Neuron (in vitro differentiated cells): ENCODE data around the gene GCA.

Experiments used
- H2AFZ ChIP-seq: one replicate; pipeline ENCODE4 v1.6.1; 2013; ENCODE audit warnings: low read depth, mild to moderate bottlenecking, inconsistent platforms, low read length, moderate library complexity
- H3K27me3 ChIP-seq: one replicate; pipeline ENCODE4 v1.6.1; 2013; ENCODE audit warnings: low read length; ENCODE audit not compliant: insufficient read depth
- H3K36me3 ChIP-seq: one replicate; pipeline ENCODE4 v1.6.1; 2013; ENCODE audit warnings: low read length; ENCODE audit not compliant: insufficient read depth
- H3K4me1 ChIP-seq: one replicate; pipeline ENCODE4 v1.6.1; 2013; ENCODE audit warnings: low read length; ENCODE audit not compliant: insufficient read depth
- H3K4me3 ChIP-seq: 2 replicates; pipeline ENCODE4 v1.5.1; 2013; ENCODE audit warnings: mild to moderate bottlenecking, low read length, moderate library complexity
- H3K9me3 ChIP-seq: one replicate; pipeline ENCODE4 v1.6.1; 2013; ENCODE audit warnings: low read length

Gene GCA

DNA sequence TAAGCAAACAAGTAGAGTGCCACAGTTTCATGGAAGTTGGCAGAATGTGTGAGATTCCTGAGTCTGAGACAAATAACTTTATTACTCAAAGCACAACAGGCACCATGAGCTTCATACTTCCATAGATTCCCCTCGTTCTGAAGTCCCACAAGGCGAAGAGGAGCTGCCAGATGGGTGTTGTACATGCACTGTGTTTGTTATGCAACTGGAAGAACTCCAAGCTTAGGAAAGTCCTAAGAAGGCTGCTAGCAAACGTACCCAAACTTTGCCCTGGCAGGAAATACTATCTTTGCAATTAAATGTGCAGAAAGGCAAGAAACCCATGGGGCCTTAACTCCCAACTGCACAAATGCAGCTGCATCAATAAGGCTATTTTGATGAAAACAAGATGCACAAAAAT lies 1.6 kb upstream of the GCA start:
- Histone ChIP-seq H3K9me3 (no peaks in the 10 kb centered on the region), H2AFZ (no peak overlapping the region), H3K36me3 (no peaks in the 10 kb centered on the region), H3K27me3 (no peaks in the 10 kb centered on the region), H3K4me1 (peaks cover 7% of the 10 kb centered on the region), H3K4me3 (no peak overlapping the region)

DNA sequence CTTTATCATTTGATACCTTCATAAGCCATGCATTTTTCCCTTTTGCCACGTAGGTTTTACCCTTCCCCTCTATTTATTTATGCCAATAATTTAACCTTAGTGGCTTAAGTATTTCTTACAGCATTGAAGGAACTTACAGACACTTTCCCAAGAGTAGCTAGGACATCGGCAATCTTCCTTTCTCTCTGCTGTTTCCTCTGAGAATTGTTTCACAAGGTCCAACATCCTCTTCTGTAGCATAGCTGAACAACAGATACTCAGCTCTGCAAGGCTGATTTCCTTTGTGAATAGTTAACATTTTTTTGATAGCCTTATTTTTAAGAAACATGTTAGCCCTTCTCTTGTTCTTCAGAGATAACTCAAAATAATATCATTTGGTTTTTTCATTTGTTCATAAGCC lies 1.1 kb upstream of the GCA start:
- Histone ChIP-seq H3K9me3 (no peaks in the 10 kb centered on the region), H3K36me3 (no peaks in the 10 kb centered on the region), H3K4me1 (peaks cover 7% of the 10 kb centered on the region), H2AFZ (no peak overlapping the region), H3K27me3 (no peaks in the 10 kb centered on the region), H3K4me3 (no peak overlapping the region)

DNA sequence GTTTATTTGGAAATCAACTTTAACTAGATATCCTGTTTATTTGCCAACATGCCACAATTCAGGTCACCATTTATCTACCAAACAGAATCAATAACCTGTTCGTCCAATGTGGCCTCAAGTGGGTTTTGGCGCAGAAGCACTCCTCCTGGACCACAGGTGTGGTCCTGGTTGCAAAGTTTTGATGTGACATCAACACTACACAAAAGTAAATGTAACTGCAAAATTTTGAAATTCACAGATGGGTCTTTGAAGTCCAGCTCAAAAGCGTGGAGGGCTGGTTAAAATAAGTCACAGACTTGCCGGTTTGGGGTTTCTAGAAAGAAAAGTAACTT lies 474 bp upstream of the GCA start:
- no peaks in the 10 kb centered on the region for H3K27me3 ChIP-seq
- no peaks in the 10 kb centered on the region for H3K9me3 ChIP-seq
- no peaks in the 10 kb centered on the region for H3K36me3 ChIP-seq
- peak overlapping the region; percentile 71 for H3K4me3 ChIP-seq
- peak overlapping the region; percentile 47 for H2AFZ ChIP-seq
- peaks cover 7% of the 10 kb centered on the region for H3K4me1 ChIP-seq

DNA sequence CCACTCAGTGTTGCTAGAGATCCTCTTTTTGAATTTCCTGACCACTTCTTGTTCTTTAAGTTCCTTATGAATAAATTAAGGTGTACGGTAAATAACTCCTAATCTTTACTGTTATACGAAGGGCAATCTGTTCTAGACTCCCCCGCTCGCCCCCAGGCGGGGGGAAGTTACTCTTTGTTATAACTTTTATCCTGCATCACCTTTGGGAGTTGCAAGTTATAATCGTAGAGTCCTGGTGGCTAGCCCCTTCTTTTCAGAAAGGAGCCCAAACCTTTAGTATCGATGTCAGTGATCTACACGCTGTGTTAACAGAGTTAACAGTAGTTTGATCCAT lies 652 bp downstream of the GCA start:
- Histone ChIP-seq H3K27me3 (no peaks in the 10 kb centered on the region), H3K9me3 (no peaks in the 10 kb centered on the region), H2AFZ (peak overlapping the region; percentile 47), H3K4me1 (peaks cover 7% of the 10 kb centered on the region), H3K36me3 (no peaks in the 10 kb centered on the region), H3K4me3 (peak overlapping the region; percentile 71)

DNA sequence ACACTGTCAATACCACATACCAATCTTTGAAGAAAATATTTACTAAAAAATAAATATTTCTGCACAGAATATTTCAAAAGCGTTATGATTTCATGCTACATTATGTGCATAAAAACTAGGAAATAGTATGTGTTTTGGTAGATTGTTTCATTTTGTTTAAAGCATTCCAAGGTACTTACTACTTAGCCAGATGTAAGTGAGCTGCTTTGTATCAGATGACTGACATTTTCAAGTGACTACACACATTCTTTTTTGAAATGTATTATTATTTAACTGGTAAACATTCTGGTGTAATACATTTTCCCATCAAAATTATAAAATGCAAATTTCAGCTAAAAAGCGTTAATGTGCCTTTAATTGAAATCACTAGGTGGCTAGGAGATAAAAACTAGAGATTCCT lies 21.5 kb downstream of the GCA start:
- H3K27me3 ChIP-seq = no peaks in the 10 kb centered on the region
- no peak overlapping the region for H3K4me3 ChIP-seq
- no peak overlapping the region for H2AFZ ChIP-seq
- H3K4me1 ChIP-seq = no peaks in the 10 kb centered on the region
- no peaks in the 10 kb centered on the region for H3K36me3 ChIP-seq
- no peaks in the 10 kb centered on the region for H3K9me3 ChIP-seq

DNA sequence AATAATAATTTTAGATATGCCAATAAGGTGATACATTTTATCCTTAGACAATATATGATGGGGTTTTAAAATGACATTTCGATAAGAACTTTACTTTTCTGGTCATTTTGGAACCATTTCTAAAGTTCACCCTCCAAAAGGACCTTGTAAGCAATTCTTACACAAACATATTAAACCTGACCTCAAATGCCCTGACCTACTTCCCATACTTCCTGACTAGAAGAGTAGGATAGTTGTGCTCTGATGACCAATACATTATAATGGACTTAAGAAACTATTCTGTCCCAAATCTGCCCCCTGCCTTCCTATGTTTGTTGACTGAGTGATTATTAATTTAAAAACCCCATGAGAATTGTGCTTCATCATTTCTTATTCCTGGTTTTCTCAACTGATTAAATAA lies 24.6 kb downstream of the GCA start:
- Histone ChIP-seq H2AFZ (no peak overlapping the region), H3K9me3 (no peaks in the 10 kb centered on the region), H3K4me1 (no peaks in the 10 kb centered on the region), H3K36me3 (no peaks in the 10 kb centered on the region), H3K27me3 (no peaks in the 10 kb centered on the region), H3K4me3 (no peak overlapping the region)

DNA sequence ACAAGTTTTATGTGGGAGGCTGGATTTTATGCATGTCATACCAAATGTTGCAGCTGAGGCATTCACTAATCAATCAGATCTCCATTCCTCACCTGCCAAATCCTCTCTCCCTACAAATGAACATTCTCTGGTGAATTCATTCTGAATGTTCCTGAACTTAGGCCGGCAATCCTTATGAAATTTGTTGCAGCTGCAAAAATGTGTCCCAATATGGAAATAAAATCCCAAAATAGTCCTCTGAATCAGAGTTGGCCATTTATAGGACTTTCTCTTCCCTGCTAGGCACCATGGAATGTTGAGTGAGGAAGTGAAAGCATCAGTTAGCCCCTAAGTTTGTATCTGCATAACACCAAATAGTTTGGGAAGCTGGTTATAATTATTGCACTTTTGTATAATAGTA lies 25.6 kb downstream of the GCA start:
- H3K4me1 ChIP-seq = no peaks in the 10 kb centered on the region
- no peaks in the 10 kb centered on the region for H3K9me3 ChIP-seq
- H3K36me3 ChIP-seq = no peaks in the 10 kb centered on the region
- no peak overlapping the region for H2AFZ ChIP-seq
- H3K27me3 ChIP-seq = no peaks in the 10 kb centered on the region
- H3K4me3 ChIP-seq = no peak overlapping the region

DNA sequence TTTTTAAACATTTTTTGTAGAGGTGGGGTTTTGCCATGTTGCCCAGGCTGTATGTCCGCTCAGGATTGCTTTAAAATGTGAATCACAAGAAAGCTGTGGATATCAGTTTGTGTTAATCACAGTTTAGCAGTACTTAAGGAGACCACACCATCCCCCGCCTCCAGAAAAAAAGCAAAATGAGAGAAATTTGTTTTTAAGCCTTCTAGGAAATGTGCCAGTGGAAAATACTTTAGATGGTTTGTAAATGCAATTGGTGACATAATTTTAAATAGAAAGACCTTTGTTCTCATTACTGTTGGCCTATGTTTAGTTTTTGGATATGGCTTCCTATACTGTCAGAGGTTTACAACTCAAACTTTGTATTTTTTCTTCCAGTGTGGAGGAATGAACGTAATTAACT lies 27.0 kb downstream of the GCA start:
- no peaks in the 10 kb centered on the region for H3K4me1 ChIP-seq
- no peak overlapping the region for H3K4me3 ChIP-seq
- H3K27me3 ChIP-seq = no peaks in the 10 kb centered on the region
- H3K9me3 ChIP-seq = no peaks in the 10 kb centered on the region
- no peak overlapping the region for H2AFZ ChIP-seq
- H3K36me3 ChIP-seq = no peaks in the 10 kb centered on the region

DNA sequence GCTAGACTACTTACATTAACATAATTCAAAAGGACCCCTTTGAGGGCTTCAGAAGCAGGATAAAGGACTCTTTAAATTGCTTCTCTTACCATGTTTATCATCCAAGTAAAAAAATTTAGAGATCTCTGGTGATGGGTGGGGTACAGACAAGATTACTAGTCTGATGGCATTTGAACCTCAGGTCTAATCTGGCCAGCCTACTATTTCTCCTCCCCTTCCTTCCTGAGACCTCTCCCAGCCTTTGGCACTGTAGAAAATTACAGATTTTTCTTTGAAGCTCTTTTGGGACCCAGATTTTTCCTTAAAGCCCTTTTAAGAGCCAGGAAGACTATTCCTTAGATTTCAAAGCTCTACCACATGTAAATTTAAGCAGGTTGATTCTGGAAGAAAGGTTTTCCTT lies 28.9 kb downstream of the GCA start:
- H3K4me3 ChIP-seq = no peak overlapping the region
- H3K4me1 ChIP-seq = no peaks in the 10 kb centered on the region
- H3K36me3 ChIP-seq = no peaks in the 10 kb centered on the region
- no peaks in the 10 kb centered on the region for H3K9me3 ChIP-seq
- H2AFZ ChIP-seq = no peak overlapping the region
- no peaks in the 10 kb centered on the region for H3K27me3 ChIP-seq

DNA sequence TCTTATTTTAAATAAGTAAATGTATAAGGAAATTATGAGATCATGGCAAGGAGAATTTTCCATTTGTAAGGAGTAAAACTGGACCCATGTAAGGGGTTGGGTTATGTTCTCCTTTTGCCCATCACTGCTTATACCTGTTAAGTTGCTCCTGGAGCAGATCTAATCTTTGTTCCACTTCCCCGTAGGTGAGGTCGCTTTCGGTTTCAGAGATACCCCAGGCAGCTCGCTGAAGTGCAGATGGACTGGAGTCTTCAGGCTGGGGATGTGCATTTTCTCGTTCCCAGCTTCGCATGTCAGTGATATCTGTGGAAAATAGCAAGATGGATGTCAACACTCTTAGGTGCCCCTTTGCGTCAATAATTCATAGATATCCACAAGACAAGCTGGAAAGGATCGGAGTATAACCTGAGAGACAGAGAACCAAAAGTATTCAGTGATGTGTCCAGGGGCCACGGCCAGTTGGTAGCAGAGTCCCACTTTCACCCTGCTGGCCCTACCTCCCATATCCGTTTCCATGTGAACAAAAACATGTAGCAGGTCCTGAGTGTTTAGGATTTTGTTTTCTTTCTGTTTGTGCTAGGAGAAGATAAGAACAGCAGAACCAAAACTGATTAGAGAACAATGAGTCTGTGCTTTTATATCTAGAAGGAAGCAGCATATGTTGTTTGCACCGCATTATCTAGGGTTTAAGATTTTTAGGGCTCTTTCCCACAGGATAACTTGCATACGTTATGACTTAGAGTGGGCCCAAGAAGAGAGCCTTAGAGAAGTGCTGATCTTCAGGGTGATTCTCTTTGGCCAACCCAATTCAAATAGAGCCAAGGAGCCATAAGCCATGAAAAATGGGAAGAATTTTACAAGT lies 36.0 kb downstream of the GCA start:
- Histone ChIP-seq H3K4me3 (no peak overlapping the region), H3K9me3 (no peaks in the 10 kb centered on the region), H2AFZ (no peak overlapping the region), H3K36me3 (no peaks in the 10 kb centered on the region), H3K27me3 (no peaks in the 10 kb centered on the region), H3K4me1 (peaks cover 18% of the 10 kb centered on the region)

DNA sequence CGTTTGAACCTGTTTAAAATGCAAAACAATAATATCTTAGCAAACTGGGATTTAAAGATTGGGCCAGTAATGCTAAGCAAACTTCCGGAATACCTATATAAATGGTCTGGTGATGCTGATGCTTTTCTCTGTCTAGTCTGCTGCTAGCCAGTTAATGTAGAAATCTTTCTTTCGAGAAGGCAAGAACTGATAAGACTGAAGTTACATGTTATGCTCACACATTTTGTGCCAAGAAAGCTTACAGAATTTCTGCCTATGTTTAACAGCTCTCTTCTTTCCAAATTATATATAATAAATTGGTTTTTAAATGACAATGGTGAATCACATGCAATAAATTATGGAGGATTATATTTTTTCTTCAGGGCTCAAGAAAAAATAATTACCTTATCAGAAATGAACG lies 37.9 kb downstream of the GCA start:
- Histone ChIP-seq H3K4me1 (peaks cover 18% of the 10 kb centered on the region), H3K27me3 (no peaks in the 10 kb centered on the region), H3K36me3 (no peaks in the 10 kb centered on the region), H2AFZ (no peak overlapping the region), H3K4me3 (no peak overlapping the region), H3K9me3 (no peaks in the 10 kb centered on the region)

DNA sequence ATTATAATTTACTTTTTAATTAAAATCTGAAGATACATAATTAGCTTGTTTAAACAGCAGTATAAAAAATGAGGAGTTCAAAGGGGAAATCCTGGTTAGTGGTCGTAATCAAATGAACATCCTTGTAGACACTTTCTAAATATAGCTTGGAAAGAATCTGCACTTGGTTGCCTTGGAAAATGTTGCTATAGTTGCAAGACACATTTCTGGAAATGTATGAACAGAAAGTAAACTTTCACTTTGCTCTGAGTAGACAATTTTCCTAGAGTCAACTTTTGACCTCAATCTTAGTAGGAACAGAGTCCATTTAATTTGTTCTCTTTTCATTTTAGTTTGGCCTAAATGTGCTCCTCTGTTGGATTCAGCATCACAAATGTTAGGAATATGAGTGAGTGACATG lies 38.3 kb downstream of the GCA start:
- no peak overlapping the region for H2AFZ ChIP-seq
- H3K27me3 ChIP-seq = no peaks in the 10 kb centered on the region
- H3K36me3 ChIP-seq = no peaks in the 10 kb centered on the region
- no peaks in the 10 kb centered on the region for H3K9me3 ChIP-seq
- H3K4me1 ChIP-seq = peaks cover 18% of the 10 kb centered on the region
- no peak overlapping the region for H3K4me3 ChIP-seq

DNA sequence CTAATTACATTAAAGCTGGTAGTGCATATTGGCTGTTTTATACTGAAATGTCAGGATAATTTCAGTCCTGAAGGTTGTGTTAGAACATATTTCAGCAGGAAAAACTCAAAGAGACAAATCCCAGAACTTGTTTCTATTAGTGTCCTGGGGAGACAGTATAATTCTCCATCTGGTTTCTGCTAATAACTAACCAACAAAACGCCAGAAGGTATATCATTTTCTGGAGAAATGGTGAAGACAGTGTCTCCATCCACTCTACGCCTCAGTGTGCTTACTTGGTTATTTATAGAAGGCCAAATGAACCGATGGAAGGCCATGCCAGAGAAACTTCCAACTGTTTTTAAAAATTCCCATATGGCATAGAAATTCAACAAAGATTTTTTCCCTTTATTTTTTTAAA lies 41.6 kb downstream of the GCA start:
- Histone ChIP-seq H3K36me3 (no peaks in the 10 kb centered on the region), H3K9me3 (no peaks in the 10 kb centered on the region), H3K4me3 (no peak overlapping the region), H2AFZ (no peak overlapping the region), H3K4me1 (peaks cover 18% of the 10 kb centered on the region), H3K27me3 (no peaks in the 10 kb centered on the region)

DNA sequence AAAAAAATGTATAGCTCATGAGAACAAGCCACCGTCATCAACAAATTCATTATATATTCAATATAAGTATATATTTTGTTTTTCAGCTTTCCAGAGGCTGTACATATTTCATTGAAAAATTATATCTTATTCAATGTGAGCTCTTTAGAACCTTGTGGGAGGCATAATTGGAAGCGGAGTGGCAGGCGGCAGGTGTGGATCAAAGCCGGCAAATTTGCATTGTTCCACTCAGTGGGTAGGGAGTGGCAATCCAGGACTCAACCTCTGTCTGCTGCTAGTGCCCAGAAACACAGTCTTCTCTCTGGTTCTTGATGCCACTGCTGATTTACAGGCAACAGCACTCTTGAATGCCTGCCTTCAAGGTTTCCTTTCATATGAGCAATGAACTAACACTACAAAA lies 46.9 kb downstream of the GCA start:
- no peak overlapping the region for H2AFZ ChIP-seq
- no peaks in the 10 kb centered on the region for H3K9me3 ChIP-seq
- H3K36me3 ChIP-seq = no peaks in the 10 kb centered on the region
- H3K27me3 ChIP-seq = no peaks in the 10 kb centered on the region
- no peaks in the 10 kb centered on the region for H3K4me1 ChIP-seq
- H3K4me3 ChIP-seq = no peak overlapping the region
